Measurements from ENCODE around the gene TPX2.

The TPX2 gene

DNA sequence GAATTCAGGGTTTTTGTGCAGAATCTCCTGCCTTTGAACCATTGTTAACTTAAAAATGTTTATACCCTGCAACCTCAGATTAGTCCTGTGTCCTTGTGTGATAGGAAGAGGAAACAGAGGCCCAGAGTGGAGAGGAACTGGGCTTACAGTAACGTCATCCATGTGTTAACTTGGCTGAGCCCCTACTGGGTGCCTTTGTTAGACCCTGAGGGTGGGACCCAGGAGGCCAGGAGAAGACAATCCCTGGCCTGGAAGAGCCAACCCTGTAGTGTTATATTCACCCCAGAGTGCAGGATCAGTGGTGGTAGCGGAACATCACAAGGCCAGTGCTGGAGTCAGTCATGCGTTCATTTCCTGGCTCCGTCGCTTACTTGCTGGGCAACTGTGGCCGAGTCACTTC, 90.6 kb downstream of the TPX2 start:
- no peak for DNase-seq (ENCODE audit: low spot score)
- no peak for TF ChIP-seq CTCF (IDR thresholded peaks at IDR 0.05; ENCODE audit: extremely low read depth, missing control alignments)

DNA sequence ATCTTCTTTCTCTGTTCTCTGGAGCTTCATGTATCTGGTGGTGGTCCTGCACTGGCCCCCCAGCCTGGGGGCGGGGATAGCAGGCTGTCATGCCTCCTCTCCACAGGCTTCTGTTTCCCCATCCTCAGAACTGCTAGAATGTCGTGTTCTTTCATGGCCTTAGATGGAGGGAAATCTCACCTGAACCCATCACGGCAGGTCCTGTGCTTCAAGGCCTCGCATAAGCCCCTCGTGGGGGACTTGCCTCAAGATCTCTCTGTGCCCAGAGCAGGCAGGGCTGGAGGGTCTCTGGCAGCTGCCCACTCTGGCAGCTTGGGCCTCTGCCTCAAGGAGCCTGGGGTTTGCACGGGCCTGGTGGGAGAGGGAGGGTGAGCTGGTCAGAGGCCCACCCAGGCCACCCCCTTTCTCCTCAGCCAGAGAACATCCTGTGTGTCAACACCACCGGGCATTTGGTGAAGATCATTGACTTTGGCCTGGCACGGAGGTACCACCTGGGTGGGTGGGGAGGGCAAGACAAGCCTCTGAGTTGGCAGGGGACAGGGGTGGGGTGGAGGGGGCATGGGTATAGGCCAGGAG, 91.4 kb downstream of the TPX2 start:
- TF ChIP-seq CTCF (IDR thresholded peaks at IDR 0.05; ENCODE audit: extremely low read depth, missing control alignments), result no peak
- no peak for DNase-seq (ENCODE audit: low spot score)

GRCh38 chr20:31831211-31831610, 92.1 kb downstream of the TPX2 start:
- no peak for DNase-seq (ENCODE audit: low spot score)
- no peak for TF ChIP-seq CTCF (IDR thresholded peaks at IDR 0.05; ENCODE audit: extremely low read depth, missing control alignments)

DNA sequence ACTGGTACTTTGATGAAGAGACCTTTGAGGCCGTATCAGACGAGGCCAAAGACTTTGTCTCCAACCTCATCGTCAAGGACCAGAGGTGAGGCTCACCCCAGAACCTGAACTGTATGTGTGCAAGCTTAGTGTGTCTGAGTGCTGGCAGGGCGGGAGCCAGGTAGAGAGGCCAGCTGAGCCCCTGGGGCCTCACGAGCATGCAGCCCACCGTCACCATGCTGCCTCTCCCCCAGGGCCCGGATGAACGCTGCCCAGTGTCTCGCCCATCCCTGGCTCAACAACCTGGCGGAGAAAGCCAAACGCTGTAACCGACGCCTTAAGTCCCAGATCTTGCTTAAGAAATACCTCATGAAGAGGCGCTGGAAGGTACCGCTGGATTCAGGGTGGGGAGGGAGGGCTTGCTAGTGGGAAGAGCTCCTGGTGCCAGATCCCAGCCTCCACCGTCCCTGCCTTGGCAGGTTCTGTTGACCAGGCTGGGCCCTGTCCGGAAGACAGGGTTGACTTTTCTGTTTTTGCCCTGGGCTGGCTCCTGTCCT, 92.7 kb downstream of the TPX2 start:
- DNase-seq (ENCODE audit: low spot score), result no peak
- TF ChIP-seq CTCF (IDR thresholded peaks at IDR 0.05; ENCODE audit: extremely low read depth, missing control alignments), result no peak

- peak; percentile 79 for TF ChIP-seq CTCF (IDR thresholded peaks at IDR 0.05; ENCODE audit: extremely low read depth, missing control alignments)
- DNase-seq (ENCODE audit: low spot score), result peak; percentile 81
Measured at GRCh38 chr20:31833130-31833930, 94.2 kb downstream of the TPX2 start.

- TF ChIP-seq CTCF (IDR thresholded peaks at IDR 0.05; ENCODE audit: extremely low read depth, missing control alignments), result no peak
- no peak for DNase-seq (ENCODE audit: low spot score)
Measured at GRCh38 chr20:31833931-31834521, 94.9 kb downstream of the TPX2 start.

DNA sequence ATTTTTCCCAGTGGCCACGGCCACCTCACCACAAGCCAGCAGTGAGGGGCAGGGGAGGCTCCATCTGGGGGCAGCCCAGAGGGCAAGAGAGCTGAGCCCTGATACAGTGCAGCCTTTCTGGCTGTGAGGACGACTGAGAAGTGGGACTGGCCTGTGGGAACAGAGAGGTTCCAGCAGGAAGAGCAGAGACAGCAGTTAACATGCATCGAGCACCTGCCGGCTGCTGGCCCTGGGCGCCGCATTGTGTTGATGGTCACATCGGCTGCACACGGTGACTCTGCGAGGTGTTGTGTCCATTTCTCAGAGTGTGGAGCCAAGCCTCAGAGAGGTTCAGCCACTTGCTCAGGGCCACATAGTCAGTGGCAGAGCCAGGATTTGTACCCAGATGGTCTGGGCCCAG, 96.5 kb downstream of the TPX2 start:
- DNase-seq (ENCODE audit: low spot score), result no peak
- no peak for TF ChIP-seq CTCF (IDR thresholded peaks at IDR 0.05; ENCODE audit: extremely low read depth, missing control alignments)

Measured in GM20000 (cell line).